Testis (tissue), 2 donors: ENCODE data around the gene FAM25A.
"Not testable (repeated sequence)": the region's sequence is repeated elsewhere in the genome, so short reads cannot be mapped to it uniquely, and the experiment has no call there.

Experiments used
- CTCF ChIP-seq, 3 experiments: fragments of 450-650 bp in 2 of 3; fragments of 200-600 bp in 1 of 3; sonication (generic) in 1 of 3; IDR thresholded peaks; one replicate each; pipeline ENCODE4 v1.5.1; 2016 to 2019; ENCODE audit warnings: antibody characterized with exemption in 3 of 3, mild to moderate bottlenecking in 2 of 3, moderate library complexity in 1 of 3
- POLR2A ChIP-seq: fragments of 450-650 bp; IDR thresholded peaks from one replicate; pipeline ENCODE4 v1.6.1; 2017; ENCODE audit warnings: antibody characterized with exemption, mild to moderate bottlenecking, moderate library complexity

GRCh38 chr10:87043579-87043978 is 23.5 kb downstream of the FAM25A start:
- TF ChIP-seq CTCF (IDR thresholded peaks at IDR 0.05); POLR2A: not testable (repeated sequence)
